CD14-positive monocyte (primary cell): Measurements from ENCODE around the gene BAAT. TPM values are rescaled to one million over a fixed set of nuclear protein-coding genes. Genes with fewer than 3 reads are reported as not detected.

Source experiments
- DNase-seq, 3 donors: peaks; one replicate each; pipeline ENCODE4 v3.0.0-alpha.2; 2011 to 2022
- H2AFZ ChIP-seq: 2 replicates; pipeline ENCODE4 v1.6.0; 2012; ENCODE audit warnings: mild to moderate bottlenecking, low read depth, low read length, inconsistent platforms; ENCODE audit not compliant: insufficient read depth, poor library complexity, severe bottlenecking
- H3K27ac ChIP-seq, 2 donors: 1 replicate in 1 of 2; 2 replicates in 1 of 2; pipeline ENCODE4 v1.5.1; 2012 to 2013; ENCODE audit warnings: low read length in 2 of 2, control low read depth in 1 of 2, inconsistent platforms in 1 of 2, low read depth in 1 of 2, mild to moderate bottlenecking in 1 of 2
- H3K27me3 ChIP-seq, 2 donors: one replicate each; pipeline versions ENCODE4 v1.6.0 to v1.6.1; 2011 to 2013; ENCODE audit warnings: low read length in 2 of 2; ENCODE audit not compliant: control insufficient read depth in 2 of 2, insufficient read depth in 2 of 2
- H3K36me3 ChIP-seq, 2 donors: replicated peaks in 1 of 2; 1 replicate in 1 of 2; 2 replicates in 1 of 2; pipeline versions ENCODE4 v1.5.1 to v1.6.1; 2012 to 2013; ENCODE audit warnings: low read length in 2 of 2, control low read depth in 1 of 2, inconsistent platforms in 1 of 2, mild to moderate bottlenecking in 1 of 2; ENCODE audit not compliant: insufficient read depth in 2 of 2, control insufficient read depth in 1 of 2
- H3K4me1 ChIP-seq, 2 donors: 1 replicate in 1 of 2; 2 replicates in 1 of 2; pipeline versions ENCODE4 v1.5.1 to v1.6.1; 2012 to 2013; ENCODE audit warnings: low read length in 2 of 2, control low read depth in 1 of 2, inconsistent platforms in 1 of 2, mild to moderate bottlenecking in 1 of 2, moderate library complexity in 1 of 2; ENCODE audit not compliant: insufficient read depth in 2 of 2, control insufficient read depth in 1 of 2
- H3K4me2 ChIP-seq: replicated peaks from 2 replicates; pipeline ENCODE3; 2012; ENCODE audit warnings: low read length, moderate library complexity, mild to moderate bottlenecking; ENCODE audit not compliant: poor library complexity, severe bottlenecking; ENCODE audit errors: extremely low read depth
- H3K4me3 ChIP-seq, 3 experiments: fragments of 200-600 bp in 1 of 3; sonication (generic) in 1 of 3; replicated peaks in 1 of 3; 1 replicate in 2 of 3; 2 replicates in 1 of 3; pipeline ENCODE4 v1.5.1; 2011 to 2013; ENCODE audit warnings: low read length in 3 of 3, mild to moderate bottlenecking in 3 of 3, control low read depth in 2 of 3, low read depth in 2 of 3, inconsistent platforms in 1 of 3, moderate library complexity in 1 of 3
- H3K79me2 ChIP-seq: 2 replicates; pipeline ENCODE4 v1.6.0; 2012; ENCODE audit warnings: mild to moderate bottlenecking, control low read depth, inconsistent platforms, low read length, moderate library complexity; ENCODE audit not compliant: insufficient read depth
- H3K9ac ChIP-seq: 2 replicates; pipeline ENCODE4 v1.6.0; 2017; ENCODE audit warnings: low read length, mild to moderate bottlenecking; ENCODE audit not compliant: insufficient read depth, poor library complexity, severe bottlenecking
- H3K9me3 ChIP-seq, 2 donors: replicated peaks in 1 of 2; 1 replicate in 1 of 2; 2 replicates in 1 of 2; pipeline versions ENCODE4 v1.5.1 to v1.6.1; 2012 to 2013; ENCODE audit warnings: low read length in 2 of 2, control low read depth in 1 of 2; ENCODE audit not compliant: control insufficient read depth in 1 of 2, insufficient read depth in 1 of 2
- H4K20me1 ChIP-seq: 2 replicates; pipeline ENCODE4 v1.6.0; 2012; ENCODE audit warnings: mild to moderate bottlenecking, low read length, control low read depth, moderate library complexity; ENCODE audit not compliant: insufficient read depth
- H3K27ac Mint-ChIP-seq, 7 donors: one replicate each; pipeline ENCODE4 v1.8.0; 2020; ENCODE audit warnings: mild to moderate bottlenecking in 7 of 7, mixed read lengths in 7 of 7, moderate library complexity in 6 of 7, inconsistent platforms in 2 of 7
- H3K27me3 Mint-ChIP-seq, 3 donors: one replicate each; pipeline ENCODE4 v1.8.0; 2021 to 2022; ENCODE audit warnings: low read depth in 3 of 3, mild to moderate bottlenecking in 3 of 3, mixed read lengths in 3 of 3, moderate library complexity in 3 of 3, inconsistent platforms in 1 of 3
- H3K36me3 Mint-ChIP-seq, 2 donors: one replicate each; pipeline ENCODE4 v1.8.0; 2020; ENCODE audit warnings: mixed read lengths in 2 of 2, inconsistent platforms in 1 of 2, mild to moderate bottlenecking in 1 of 2
- H3K4me1 Mint-ChIP-seq: one replicate; pipeline ENCODE4 v1.8.0; 2020; ENCODE audit warnings: mild to moderate bottlenecking, mixed read lengths
- H3K4me3 Mint-ChIP-seq, 2 donors: one replicate each; pipeline ENCODE4 v1.8.0; 2020; ENCODE audit warnings: mild to moderate bottlenecking in 2 of 2, mixed read lengths in 2 of 2, moderate library complexity in 1 of 2
- H3K9me3 Mint-ChIP-seq, 7 donors: one replicate each; pipeline ENCODE4 v1.8.0; 2020 to 2022; ENCODE audit warnings: mixed read lengths in 7 of 7, mild to moderate bottlenecking in 6 of 7, moderate library complexity in 6 of 7, inconsistent platforms in 2 of 7
- WGBS: methylation state at CpG from one replicate; pipeline ENCODE4 v1.1.5; 2013; ENCODE audit warnings: missing lambda C conversion rate; ENCODE audit not compliant: insufficient coverage; 5-methylcytosine and 5-hydroxymethylcytosine counted together
- intact Hi-C, 2 donors: fragments of 100-400 bp; cut with micrococcal nuclease; formaldehyde crosslinking; loops; one replicate each; pipeline versions ENCODE4 v1.15.0 to v1.15.1; 2023
- polyA plus RNA-seq, 3 donors: library from polyadenylated mRNA; depleted of rRNA in 1 of 3; unstranded in 2 of 3; stranded (reverse) in 1 of 3; fragments of 300-500 nt in 2 of 3; fragments of >200 nt in 1 of 3; fragmentation: Illumina TruSeq in 2 of 3; gene quantifications; 1 replicate in 2 of 3; 2 replicates in 1 of 3; pipeline ENCODE4 v1.2.3, GENCODE V29; 2012 to 2021
- TF ChIP-seq, protein P1 (sequence below): fragments of 200-600 bp; IDR thresholded peaks from one replicate; pipeline ENCODE4 v1.8.0; 2022; ENCODE audit warnings: antibody characterized with exemption, mild to moderate bottlenecking

BAAT gene
- polyA plus RNA-seq, 3 donors = not detected

DNA sequence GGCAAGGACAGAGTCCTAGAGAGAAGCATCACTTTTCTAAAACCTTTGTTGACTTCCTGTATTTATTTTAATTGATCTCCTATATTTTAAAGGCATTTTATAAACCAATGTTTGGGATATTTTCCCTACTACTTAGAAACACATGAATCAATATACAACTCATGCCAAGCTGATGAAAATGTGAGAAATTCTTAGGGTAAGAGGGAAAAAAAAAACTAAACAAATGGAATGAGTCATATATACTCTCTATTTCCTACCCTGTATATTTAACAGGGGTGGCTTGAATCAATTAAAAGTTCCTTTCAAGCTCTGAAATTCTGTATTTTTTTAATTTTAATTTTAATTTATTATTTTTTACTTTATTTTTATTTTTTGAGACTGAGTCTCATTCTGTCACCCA, 19.6 kb downstream of the BAAT start:
- Histone ChIP-seq H3K9ac (no peak overlapping the region), H3K4me3 (no peak overlapping the region), H3K4me1 (no peaks in the 10 kb centered on the region), H3K79me2 (no peaks in the 10 kb centered on the region), H2AFZ (no peak overlapping the region), H4K20me1 (no peaks in the 10 kb centered on the region), H3K27me3 (no peaks in the 10 kb centered on the region), H3K27ac (no peak overlapping the region), H3K4me2 (no peak overlapping the region), H3K9me3 (no peaks in the 10 kb centered on the region), H3K36me3 (no peaks in the 10 kb centered on the region)
- H3K4me1 Mint-ChIP-seq = no peaks in the 10 kb centered on the region
- intact Hi-C loops = no loop called here
- H3K27ac Mint-ChIP-seq = no peak overlapping the region
- H3K9me3 Mint-ChIP-seq = peaks cover 0 to 8% (median 2%) of the 10 kb centered on the region in 7 donors
- no peak for DNase-seq
- no peak overlapping the region for H3K4me3 Mint-ChIP-seq
- peaks cover 2 to 5% (median 3%) of the 10 kb centered on the region in 3 donors for H3K27me3 Mint-ChIP-seq
- TF ChIP-seq, protein P1, sequence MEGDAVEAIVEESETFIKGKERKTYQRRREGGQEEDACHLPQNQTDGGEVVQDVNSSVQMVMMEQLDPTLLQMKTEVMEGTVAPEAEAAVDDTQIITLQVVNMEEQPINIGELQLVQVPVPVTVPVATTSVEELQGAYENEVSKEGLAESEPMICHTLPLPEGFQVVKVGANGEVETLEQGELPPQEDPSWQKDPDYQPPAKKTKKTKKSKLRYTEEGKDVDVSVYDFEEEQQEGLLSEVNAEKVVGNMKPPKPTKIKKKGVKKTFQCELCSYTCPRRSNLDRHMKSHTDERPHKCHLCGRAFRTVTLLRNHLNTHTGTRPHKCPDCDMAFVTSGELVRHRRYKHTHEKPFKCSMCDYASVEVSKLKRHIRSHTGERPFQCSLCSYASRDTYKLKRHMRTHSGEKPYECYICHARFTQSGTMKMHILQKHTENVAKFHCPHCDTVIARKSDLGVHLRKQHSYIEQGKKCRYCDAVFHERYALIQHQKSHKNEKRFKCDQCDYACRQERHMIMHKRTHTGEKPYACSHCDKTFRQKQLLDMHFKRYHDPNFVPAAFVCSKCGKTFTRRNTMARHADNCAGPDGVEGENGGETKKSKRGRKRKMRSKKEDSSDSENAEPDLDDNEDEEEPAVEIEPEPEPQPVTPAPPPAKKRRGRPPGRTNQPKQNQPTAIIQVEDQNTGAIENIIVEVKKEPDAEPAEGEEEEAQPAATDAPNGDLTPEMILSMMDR = no peak
- no peaks in the 10 kb centered on the region for H3K36me3 Mint-ChIP-seq

DNA sequence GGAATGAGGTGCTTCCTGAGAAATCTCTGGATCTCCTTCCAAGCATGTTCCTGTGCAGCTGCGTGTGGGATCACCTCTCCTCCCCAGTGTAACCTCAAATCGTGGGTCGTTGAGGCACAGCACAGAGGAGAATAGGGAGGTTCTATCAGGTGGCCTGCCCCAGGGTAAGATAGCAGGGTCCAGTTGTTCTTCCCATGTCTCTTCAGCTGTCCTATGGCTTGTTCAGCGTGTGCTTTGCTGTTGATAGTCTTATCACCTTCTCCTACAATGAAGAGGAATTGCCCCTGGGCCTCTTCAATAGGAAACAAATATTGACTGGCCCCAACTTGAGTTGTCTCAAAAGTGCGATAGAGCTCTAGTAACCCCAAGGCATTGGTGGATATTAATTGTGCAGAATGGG, 22.4 kb downstream of the BAAT start:
- H3K9ac ChIP-seq = no peak overlapping the region

More for the DNA sequence above, 22.4 kb downstream of the BAAT start:
- intact Hi-C loops = no loop called here
- no peak overlapping the region for H3K27ac Mint-ChIP-seq
- H3K36me3 ChIP-seq = no peaks in the 10 kb centered on the region
- H3K9me3 ChIP-seq = no peaks in the 10 kb centered on the region
- peaks cover 3 to 5% (median 5%) of the 10 kb centered on the region in 3 donors for H3K27me3 Mint-ChIP-seq
- no peak overlapping the region for H3K4me2 ChIP-seq
- H3K4me3 ChIP-seq = no peak overlapping the region
- H4K20me1 ChIP-seq = no peaks in the 10 kb centered on the region
- no peak for DNase-seq
- H3K36me3 Mint-ChIP-seq = no peaks in the 10 kb centered on the region
- no peaks in the 10 kb centered on the region for H3K79me2 ChIP-seq
- no peaks in the 10 kb centered on the region for H3K4me1 Mint-ChIP-seq
- TF ChIP-seq, protein P1 = no peak
- H3K4me3 Mint-ChIP-seq = no peak overlapping the region
- H3K27me3 ChIP-seq = no peaks in the 10 kb centered on the region
- H3K27ac ChIP-seq = no peak overlapping the region
- peaks cover 0 to 14% (median 4%) of the 10 kb centered on the region in 7 donors for H3K9me3 Mint-ChIP-seq
- H3K4me1 ChIP-seq = no peaks in the 10 kb centered on the region
- WGBS = 90% methylated on average over 4 of the region's 5 CpGs
- H2AFZ ChIP-seq = no peak overlapping the region
